IMR-90 (cell line): ENCODE results near the gene ABCA9. TPM values are rescaled to one million over a fixed set of nuclear protein-coding genes. Genes with fewer than 3 reads are reported as not detected.

Experiments
- ATAC-seq: fragments of 200-7000 bp; cut with Tn5 transposase; 2 replicates; pipeline ENCODE4 v1.9.1; 2020; ENCODE audit warnings: low read depth, mild to moderate bottlenecking, moderate library complexity
- BruUV-seq: library from RNA; stranded (reverse); fragments of 400-500 nt; replicated peaks from 2 replicates; lab custom pipeline; 2021; lab: Mats Ljungman, UMichigan
- CTCF ChIA-PET: fragments of 300-600 bp; formaldehyde crosslinking; extraction: SDS; loops from one replicate; lab custom pipeline; 2021; ENCODE audit warnings: antibody characterized with exemption; lab: Yijun Ruan, JAX
- POLR2A ChIA-PET: fragments of 300-600 bp; sonication (Branson Sonifier 250); formaldehyde crosslinking; loops from one replicate; lab custom pipeline; 2022; ENCODE audit warnings: antibody characterized with exemption; ENCODE audit not compliant: unreplicated experiment; lab: Charles Lee
- DNase-seq: peaks from one replicate; pipeline ENCODE4 v3.0.0; 2013
- H2AFZ ChIP-seq: replicated peaks from 2 replicates; pipeline ENCODE3; 2013; ENCODE audit warnings: low read length, mild to moderate bottlenecking; ENCODE audit not compliant: poor library complexity
- H2AK5ac ChIP-seq: 2 replicates; pipeline ENCODE4 v1.6.1; 2013; ENCODE audit warnings: low read depth, low read length, inconsistent platforms
- H2AK9ac ChIP-seq: replicated peaks from 2 replicates; pipeline ENCODE3; 2013; ENCODE audit warnings: mild to moderate bottlenecking, low read depth, low read length, moderate library complexity; ENCODE audit not compliant: poor library complexity
- H2BK120ac ChIP-seq: 2 replicates; pipeline ENCODE4 v1.6.1; 2013; ENCODE audit warnings: low read depth, low read length, inconsistent platforms
- H2BK15ac ChIP-seq: 3 replicates; pipeline ENCODE4 v1.6.1; 2013; ENCODE audit warnings: low read depth, low read length, inconsistent platforms
- H2BK20ac ChIP-seq: 2 replicates; pipeline ENCODE4 v1.6.1; 2013; ENCODE audit warnings: low read depth, mild to moderate bottlenecking, inconsistent platforms, low read length, moderate library complexity
- H2BK5ac ChIP-seq: 2 replicates; pipeline ENCODE4 v1.6.1; 2013; ENCODE audit warnings: mild to moderate bottlenecking, low read depth, low read length, inconsistent platforms; ENCODE audit not compliant: poor library complexity, severe bottlenecking
- H3K14ac ChIP-seq: replicated peaks from 2 replicates; pipeline ENCODE4 v1.6.1; 2013; ENCODE audit warnings: low read depth, low read length, inconsistent platforms
- H3K18ac ChIP-seq: 2 replicates; pipeline ENCODE4 v1.6.1; 2013; ENCODE audit warnings: low read depth, low read length, control low read depth
- H3K23ac ChIP-seq: 2 replicates; pipeline ENCODE4 v1.6.1; 2013; ENCODE audit warnings: low read depth, low read length, inconsistent platforms
- H3K27ac ChIP-seq: 2 replicates; pipeline ENCODE4 v1.5.1; 2013; ENCODE audit warnings: mild to moderate bottlenecking, control low read depth, low read length; ENCODE audit not compliant: insufficient read depth
- H3K27me3 ChIP-seq: 2 replicates; pipeline ENCODE4 v1.6.1; 2013; ENCODE audit warnings: low read length; ENCODE audit not compliant: control insufficient read depth, insufficient read depth
- H3K36me3 ChIP-seq: 2 replicates; pipeline ENCODE4 v1.6.1; 2013; ENCODE audit warnings: low read length, mixed read lengths; ENCODE audit not compliant: control insufficient read depth, insufficient read depth
- H3K4ac ChIP-seq: 2 replicates; pipeline ENCODE4 v1.6.1; 2013; ENCODE audit warnings: low read depth, low read length, inconsistent platforms
- H3K4me1 ChIP-seq: 2 replicates; pipeline ENCODE4 v1.6.1; 2013; ENCODE audit warnings: low read length, mixed read lengths; ENCODE audit not compliant: control insufficient read depth, insufficient read depth
- H3K4me2 ChIP-seq: 2 replicates; pipeline ENCODE4 v1.6.1; 2013; ENCODE audit warnings: low read depth, mild to moderate bottlenecking, control low read depth, low read length, moderate library complexity
- H3K4me3 ChIP-seq: 2 replicates; pipeline ENCODE4 v1.5.1; 2013; ENCODE audit warnings: low read depth, mild to moderate bottlenecking, control low read depth, low read length, moderate library complexity; ENCODE audit not compliant: insufficient read depth
- H3K56ac ChIP-seq: 2 replicates; pipeline ENCODE4 v1.6.1; 2013; ENCODE audit warnings: low read length, inconsistent platforms; ENCODE audit not compliant: insufficient read depth; ENCODE audit errors: extremely low read depth
- H3K79me1 ChIP-seq, 2 experiments: 2 replicates each; pipeline ENCODE4 v1.6.1; 2013; ENCODE audit warnings: low read length in 2 of 2, inconsistent platforms in 1 of 2, low read depth in 1 of 2
- H3K9ac ChIP-seq: 2 replicates; pipeline ENCODE4 v1.6.1; 2013; ENCODE audit warnings: low read depth, low read length, control low read depth
- H3K9me1 ChIP-seq: 2 replicates; pipeline ENCODE4 v1.6.1; 2013; ENCODE audit warnings: low read length, inconsistent platforms; ENCODE audit not compliant: insufficient read depth
- H3K9me3 ChIP-seq: 2 replicates; pipeline ENCODE4 v1.6.1; 2013; ENCODE audit warnings: low read length; ENCODE audit not compliant: control insufficient read depth, insufficient read depth
- H4K20me1 ChIP-seq: 2 replicates; pipeline ENCODE4 v1.6.1; 2013; ENCODE audit warnings: low read length, inconsistent platforms; ENCODE audit not compliant: insufficient read depth
- H4K5ac ChIP-seq: 2 replicates; pipeline ENCODE4 v1.6.1; 2013; ENCODE audit warnings: mild to moderate bottlenecking, low read depth, low read length, control low read depth
- H4K8ac ChIP-seq, 2 experiments: 2 replicates each; pipeline ENCODE4 v1.6.1; 2013; ENCODE audit warnings: low read depth in 2 of 2, low read length in 2 of 2, control low read depth in 1 of 2, inconsistent platforms in 1 of 2
- H4K91ac ChIP-seq: 2 replicates; pipeline ENCODE4 v1.6.1; 2013; ENCODE audit warnings: low read depth, low read length, inconsistent platforms; ENCODE audit not compliant: insufficient read depth
- CTCF ChIP-seq: conservative IDR thresholded peaks from 2 replicates; pipeline ENCODE4 v1.5.1; 2012; ENCODE audit warnings: mild to moderate bottlenecking, low read depth, low read length, improper control_type of control experiment
- WGBS, 2 experiments: methylation state at CpG; one replicate each; pipeline versions ENCODE4 v1.1.5 to v1.1.7; 2013; ENCODE audit warnings: missing lambda C conversion rate in 2 of 2; ENCODE audit not compliant: insufficient read length in 1 of 2; ENCODE audit errors: extremely low coverage in 2 of 2; 5-methylcytosine and 5-hydroxymethylcytosine counted together
- dilution Hi-C: fragments of 300-500 bp; cut with HindIII; formaldehyde crosslinking; loops from one replicate; pipeline ENCODE4 v1.14.3; 2018; ENCODE audit warnings: low sequenced_read_pairs; ENCODE audit not compliant: unreplicated experiment
- in situ Hi-C: fragments of 300-500 bp; cut with MboI; formaldehyde crosslinking; loops from 3 replicates; pipeline ENCODE4 v1.14.3; 2019; ENCODE audit warnings: low sequenced_read_pairs, inconsistent platforms, mixed read lengths
- intact Hi-C: fragments of 100-400 bp; cut with micrococcal nuclease; formaldehyde crosslinking; loops from 2 replicates; pipeline ENCODE4 v1.10.0; 2022
- polyA plus RNA-seq, 3 experiments: library from polyadenylated mRNA; depleted of rRNA; stranded (reverse); fragments of >200 nt; gene quantifications; 2 replicates each; pipeline ENCODE4 v1.2.3, GENCODE V29; 2012; ENCODE audit warnings: low replicate concordance in 1 of 3
- total RNA-seq: library from RNA; depleted of rRNA; stranded (reverse); fragments of >200 nt; gene quantifications from 2 replicates; pipeline ENCODE4 v1.2.3, GENCODE V29; 2012

The ABCA9 gene
- total and polyA plus RNA-seq, 2 of the 4 experiments (the other 2 are of a cell fraction), result under 0.01 TPM; not detected in 1

GRCh38 chr17:69082696-69083095 is 22.0 kb upstream of the ABCA9 start:
- H3K56ac ChIP-seq, result no peak overlapping the region
- H2BK20ac ChIP-seq, result no peak overlapping the region
- intact Hi-C loops, result no loop called here
- ChIA-PET CTCF (interaction anchor here (0.6 kb wide), 1 partner anchor 17 kb away, joined by 4 read pairs; no protein-coding TSS in a partner anchor), POLR2A (no interaction called here)
- no peak for TF ChIP-seq CTCF
- H3K18ac ChIP-seq, result no peak overlapping the region
- H3K9me3 ChIP-seq, result peaks cover 6% of the 10 kb centered on the region
- H2BK5ac ChIP-seq, result no peak overlapping the region
- ATAC-seq (no peak), DNase-seq (no peak)
- no TSS peak for BruUV-seq
- H3K9ac ChIP-seq, result no peak overlapping the region
- H3K79me1 ChIP-seq, result no peaks in the 10 kb centered on the region
- dilution Hi-C loops, result no loop called here
- H2AK9ac ChIP-seq, result no peak overlapping the region
- no CpG with 5 or more reads among the region's 2 CpGs for WGBS, 2 experiments
- no peaks in the 10 kb centered on the region for H3K4me1 ChIP-seq
- no peak overlapping the region for H4K5ac ChIP-seq
- no peak overlapping the region for H2AFZ ChIP-seq
- no peak overlapping the region for H4K91ac ChIP-seq
- no peaks in the 10 kb centered on the region for H3K9me1 ChIP-seq
- no peak overlapping the region for H3K4me2 ChIP-seq
- H3K4me3 ChIP-seq, result no peak overlapping the region
- no peak overlapping the region for H2BK120ac ChIP-seq
- no peak overlapping the region for H3K27ac ChIP-seq
- no peak overlapping the region for H4K8ac ChIP-seq
- no peak overlapping the region for H3K14ac ChIP-seq
- in situ Hi-C loops, result no loop called here
- no peak overlapping the region for H2BK15ac ChIP-seq
- H3K23ac ChIP-seq, result no peak overlapping the region
- no peak overlapping the region for H3K4ac ChIP-seq
- no peaks in the 10 kb centered on the region for H3K36me3 ChIP-seq
- H2AK5ac ChIP-seq, result no peak overlapping the region
- H4K20me1 ChIP-seq, result no peaks in the 10 kb centered on the region
- no peaks in the 10 kb centered on the region for H3K27me3 ChIP-seq
